MM.1S (cell line): ENCODE results near the gene EPB41.

Experiments
- CTCF ChIP-seq: fragments of 300-600 bp; sonication (generic); IDR thresholded peaks from 2 replicates; pipeline ENCODE4 v1.5.1; 2016; ENCODE audit warnings: antibody characterized with exemption, low read length, mixed read lengths
- EZH2 ChIP-seq: fragments of 300-600 bp; sonication (generic); optimal IDR thresholded peaks from 2 replicates; pipeline ENCODE3; 2017; ENCODE audit warnings: low read depth, mild to moderate bottlenecking, antibody characterized with exemption, low read length, mixed read lengths
- EZH2phosphoT487 ChIP-seq: fragments of 300-600 bp; sonication (generic); IDR thresholded peaks from 2 replicates; pipeline ENCODE4 v1.6.1; 2018; ENCODE audit warnings: antibody characterized with exemption, low read length

- TF ChIP-seq CTCF (no peak), EZH2 (no peak), EZH2phosphoT487 (no peak)
These were observed 132.8 kb downstream of the EPB41 start for GRCh38 chr1:29047142-29047541.
